HL-60 (cell line): Measurements from ENCODE around the gene RNF169.

ENCODE experiments used
- DNase-seq, 2 experiments: peaks; one replicate each; pipeline ENCODE4 v3.0.0-alpha.2; 2010 to 2020; ENCODE audit warnings: low read depth in 1 of 2, low spot score in 1 of 2
- H3K27ac ChIP-seq: fragments of 250-450 bp; sonication (Bioruptor Pico); replicated peaks from 2 replicates; pipeline ENCODE4 v1.5.1; 2020; ENCODE audit warnings: mild to moderate bottlenecking, moderate library complexity
- H3K27me3 ChIP-seq: fragments of 250-450 bp; sonication (Bioruptor Pico); 2 replicates; pipeline ENCODE4 v1.5.1; 2021; ENCODE audit warnings: mild to moderate bottlenecking, moderate library complexity; ENCODE audit not compliant: insufficient read depth, poor library complexity, severe bottlenecking
- H3K4me3 ChIP-seq: replicated peaks from 2 replicates; pipeline ENCODE4 v1.5.1; 2011; ENCODE audit warnings: mild to moderate bottlenecking, control low read depth, low read length; ENCODE audit not compliant: insufficient read depth
- CTCF ChIP-seq: IDR thresholded peaks from one replicate; pipeline ENCODE4 v1.5.1; 2011; ENCODE audit warnings: low read length, control low read depth, inconsistent platforms; ENCODE audit not compliant: insufficient read depth
- GABPA ChIP-seq: IDR thresholded peaks from 2 replicates; pipeline ENCODE4 v1.6.1; 2012; ENCODE audit warnings: low read depth
- POLR2AphosphoS5 ChIP-seq: IDR thresholded peaks from 2 replicates; pipeline ENCODE4 v1.6.1; 2012; ENCODE audit warnings: low read depth
- REST ChIP-seq: IDR thresholded peaks from 2 replicates; pipeline ENCODE4 v1.6.1; 2012; ENCODE audit warnings: low read depth; ENCODE audit not compliant: insufficient replicate concordance
- SPI1 ChIP-seq: IDR thresholded peaks from 2 replicates; pipeline ENCODE4 v1.6.1; 2012; ENCODE audit warnings: low read depth, mild to moderate bottlenecking, borderline replicate concordance

Gene RNF169

DNA sequence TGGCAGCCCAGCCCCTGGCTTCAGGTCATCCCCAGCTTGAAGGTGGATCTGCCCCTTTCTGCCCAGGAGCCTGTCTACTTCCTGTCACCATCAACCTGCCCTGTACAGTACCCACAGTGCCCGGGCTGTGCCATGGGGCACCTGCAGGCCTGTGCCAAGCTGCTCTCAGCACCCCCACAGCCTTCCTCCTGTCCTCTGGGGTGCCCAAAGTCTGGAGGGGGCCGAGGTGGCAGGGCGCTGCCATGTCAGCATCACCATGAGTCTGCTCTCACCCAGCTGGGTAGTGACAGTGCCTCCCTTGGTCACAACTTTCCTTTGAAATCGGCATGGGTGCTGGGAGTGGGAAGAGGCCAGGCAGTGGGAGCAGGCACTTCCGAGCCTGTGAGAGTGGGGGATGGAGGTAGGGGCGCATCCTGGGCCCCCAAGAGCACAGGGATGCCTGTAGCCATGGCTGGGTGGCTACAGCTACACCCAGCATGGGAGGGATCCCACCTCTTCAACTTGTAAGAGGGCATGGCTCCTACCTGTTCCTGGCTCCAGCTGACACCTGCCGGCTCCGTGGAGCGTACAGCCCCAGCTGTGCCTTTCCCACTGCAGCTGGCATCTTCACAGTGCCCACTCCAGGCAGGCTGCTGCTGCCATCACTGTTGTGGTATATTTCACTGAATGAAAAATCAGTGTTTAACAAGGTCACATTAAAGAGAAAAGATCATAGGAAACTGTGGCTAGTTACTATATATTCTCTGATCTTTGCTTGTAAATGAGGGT lies 42.9 kb downstream of the RNF169 start:
- Histone ChIP-seq H3K27me3 (no peaks in the 10 kb centered on the region), H3K27ac (no peak overlapping the region), H3K4me3 (no peak overlapping the region)
- DNase-seq, result no peak
- TF ChIP-seq SPI1 (no peak), REST (no peak), POLR2AphosphoS5 (no peak), GABPA (no peak), CTCF (no peak)

- no peak for TF ChIP-seq POLR2AphosphoS5
- TF ChIP-seq CTCF, result no peak
- no peak for TF ChIP-seq REST
- no peak for TF ChIP-seq SPI1
- no peak for TF ChIP-seq GABPA
- no peak overlapping the region for H3K4me3 ChIP-seq
- no peak for DNase-seq
- H3K27me3 ChIP-seq, result no peaks in the 10 kb centered on the region
- H3K27ac ChIP-seq, result no peak overlapping the region
Measured at GRCh38 chr11:74806267-74806666, 57.6 kb downstream of the RNF169 start.

- DNase-seq, result no peak
- H3K27ac ChIP-seq, result no peak overlapping the region
- H3K27me3 ChIP-seq, result no peaks in the 10 kb centered on the region
- no peak overlapping the region for H3K4me3 ChIP-seq
- TF ChIP-seq CTCF, result no peak
- TF ChIP-seq POLR2AphosphoS5, result no peak
- TF ChIP-seq GABPA, result no peak
- TF ChIP-seq SPI1, result no peak
- no peak for TF ChIP-seq REST
Measured at GRCh38 chr11:74809801-74810200, 61.2 kb downstream of the RNF169 start.
